GM12872 (cell line): Measurements from ENCODE around the gene RSKR.

Experiments used
- TF ChIP-seq, protein P1 (sequence below): IDR thresholded peaks from 3 replicates; pipeline ENCODE4 v1.5.1; 2011; ENCODE audit warnings: low read depth, mild to moderate bottlenecking, low read length, moderate library complexity; ENCODE audit not compliant: insufficient read depth

RSKR gene

DNA sequence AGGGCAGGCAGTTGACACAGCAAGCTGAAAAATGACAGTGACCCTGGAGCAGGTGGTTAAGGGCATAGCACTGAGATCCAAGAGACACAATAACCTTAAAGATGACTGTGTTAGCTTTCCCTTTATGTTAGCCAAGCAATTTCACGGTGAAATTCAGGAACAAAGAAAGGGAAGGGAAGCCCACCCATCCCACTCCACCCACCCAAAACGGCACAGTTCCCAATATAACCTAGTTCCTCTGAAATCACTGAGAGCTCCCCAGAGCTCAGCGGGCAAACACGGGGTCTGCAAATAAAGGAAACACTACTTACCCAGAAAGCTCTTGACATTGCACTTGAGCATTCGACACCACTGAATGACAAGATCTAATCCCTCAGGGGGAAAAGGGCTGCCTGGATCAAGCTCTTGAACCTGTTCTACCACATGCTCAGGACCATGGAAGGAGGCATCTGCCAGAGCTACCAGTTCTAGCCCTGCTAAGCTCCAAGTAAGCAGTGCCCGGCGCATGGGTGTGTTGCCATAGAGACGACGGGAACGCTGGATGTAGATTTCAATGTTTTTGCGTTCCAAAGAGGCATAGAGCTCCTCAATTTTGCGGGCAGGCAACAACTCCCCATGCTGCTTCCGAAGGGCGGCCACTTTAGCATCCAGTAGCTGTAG is 20.4 kb upstream of the RSKR start:
- TF ChIP-seq, protein P1, sequence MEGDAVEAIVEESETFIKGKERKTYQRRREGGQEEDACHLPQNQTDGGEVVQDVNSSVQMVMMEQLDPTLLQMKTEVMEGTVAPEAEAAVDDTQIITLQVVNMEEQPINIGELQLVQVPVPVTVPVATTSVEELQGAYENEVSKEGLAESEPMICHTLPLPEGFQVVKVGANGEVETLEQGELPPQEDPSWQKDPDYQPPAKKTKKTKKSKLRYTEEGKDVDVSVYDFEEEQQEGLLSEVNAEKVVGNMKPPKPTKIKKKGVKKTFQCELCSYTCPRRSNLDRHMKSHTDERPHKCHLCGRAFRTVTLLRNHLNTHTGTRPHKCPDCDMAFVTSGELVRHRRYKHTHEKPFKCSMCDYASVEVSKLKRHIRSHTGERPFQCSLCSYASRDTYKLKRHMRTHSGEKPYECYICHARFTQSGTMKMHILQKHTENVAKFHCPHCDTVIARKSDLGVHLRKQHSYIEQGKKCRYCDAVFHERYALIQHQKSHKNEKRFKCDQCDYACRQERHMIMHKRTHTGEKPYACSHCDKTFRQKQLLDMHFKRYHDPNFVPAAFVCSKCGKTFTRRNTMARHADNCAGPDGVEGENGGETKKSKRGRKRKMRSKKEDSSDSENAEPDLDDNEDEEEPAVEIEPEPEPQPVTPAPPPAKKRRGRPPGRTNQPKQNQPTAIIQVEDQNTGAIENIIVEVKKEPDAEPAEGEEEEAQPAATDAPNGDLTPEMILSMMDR, result no peak

DNA sequence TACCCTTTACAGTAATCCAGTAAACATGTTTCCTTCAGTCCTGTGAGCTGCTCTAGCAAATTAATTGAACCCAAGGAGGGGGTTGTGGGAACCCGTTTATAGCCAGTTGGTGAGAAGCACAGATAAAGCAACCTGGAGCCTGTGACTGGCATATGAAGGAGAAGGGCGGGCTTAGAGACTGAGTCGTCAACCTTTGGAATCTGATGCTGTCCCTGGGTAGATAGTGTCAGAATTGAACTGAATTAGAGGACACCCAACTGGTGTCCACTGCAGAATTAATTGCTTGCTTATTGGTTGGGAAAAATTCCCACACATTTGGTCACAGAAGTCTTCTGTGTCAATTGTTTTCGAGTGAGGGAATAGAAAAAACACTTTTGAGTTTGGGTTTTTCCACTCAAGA is 12.8 kb upstream of the RSKR start:
- TF ChIP-seq, protein P1, result no peak

DNA sequence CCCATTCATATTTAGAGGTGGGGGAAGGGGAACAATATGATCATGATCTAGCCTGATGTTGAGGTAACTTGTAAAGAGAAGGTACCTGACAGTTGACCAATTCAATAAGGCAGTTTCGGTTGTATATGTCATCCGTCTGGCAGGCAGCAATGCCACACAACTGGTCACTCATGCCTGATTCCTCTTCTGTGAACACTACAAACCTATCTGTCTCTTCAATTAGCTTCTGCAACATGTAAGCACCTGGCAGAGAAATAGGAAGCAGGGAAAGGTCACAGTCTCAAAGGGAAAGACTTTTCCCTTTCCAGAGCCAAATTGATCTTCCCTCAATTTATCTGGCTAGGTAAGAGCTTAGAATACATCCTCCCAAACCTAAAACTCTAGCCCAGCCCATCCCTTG is 10.2 kb upstream of the RSKR start:
- TF ChIP-seq, protein P1, result no peak

DNA sequence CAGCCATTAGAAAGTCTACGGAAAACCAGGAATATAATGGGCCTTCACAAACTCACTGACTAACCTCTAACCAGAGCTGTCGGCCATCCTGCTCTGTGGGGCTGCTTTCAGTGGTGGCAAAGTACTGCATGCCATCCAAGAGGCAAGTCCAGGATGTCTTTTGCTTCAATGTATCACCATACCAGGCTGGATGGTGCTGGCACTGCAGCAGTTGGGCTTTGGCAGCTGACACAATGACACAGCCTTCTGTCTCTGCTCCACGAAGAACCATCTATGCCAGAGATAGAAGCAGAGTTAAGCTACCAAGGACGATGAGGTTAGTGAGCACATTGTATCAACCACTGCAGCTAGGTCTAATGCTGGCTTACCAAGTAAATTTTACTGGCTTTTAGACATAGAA is 9.7 kb upstream of the RSKR start:
- TF ChIP-seq, protein P1, result no peak

DNA sequence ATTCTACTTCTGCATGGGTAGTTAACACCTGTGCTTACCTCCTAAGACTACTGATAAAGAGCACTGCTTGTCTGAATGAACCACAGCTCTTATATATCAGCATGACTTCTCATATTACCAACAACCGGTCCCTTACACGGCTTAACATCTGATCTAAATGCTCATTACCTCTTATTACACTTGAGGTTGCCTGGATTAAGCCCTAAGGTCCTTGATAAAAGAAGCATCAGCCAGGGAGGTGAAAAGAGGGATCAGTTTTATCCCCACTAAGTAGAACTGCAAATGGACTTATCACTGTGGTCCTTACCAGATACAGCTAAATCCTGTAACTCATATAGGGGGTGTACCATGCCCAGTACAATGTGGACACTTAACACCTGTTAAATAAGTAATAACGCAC is 8.2 kb upstream of the RSKR start:
- TF ChIP-seq, protein P1, result no peak

DNA sequence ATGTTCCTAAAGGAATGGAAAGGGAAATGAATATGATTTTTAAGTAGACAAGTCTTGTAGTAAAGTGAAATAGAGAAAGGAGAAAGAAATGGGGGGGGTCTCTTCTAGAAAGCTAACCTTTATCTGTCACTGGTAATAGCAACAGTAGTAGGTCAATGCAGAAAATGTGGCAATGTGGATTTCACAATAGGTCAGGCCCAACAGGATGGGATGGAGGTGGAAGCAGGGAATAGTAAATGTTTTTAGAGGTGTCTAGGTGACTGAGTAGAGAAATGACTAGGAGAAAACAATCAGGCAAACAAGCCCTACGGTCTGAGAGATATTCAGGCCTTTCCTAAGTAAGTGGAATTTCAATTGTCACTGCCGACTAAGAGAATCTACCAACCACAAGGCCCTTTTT is 6.0 kb upstream of the RSKR start:
- TF ChIP-seq, protein P1, result no peak

DNA sequence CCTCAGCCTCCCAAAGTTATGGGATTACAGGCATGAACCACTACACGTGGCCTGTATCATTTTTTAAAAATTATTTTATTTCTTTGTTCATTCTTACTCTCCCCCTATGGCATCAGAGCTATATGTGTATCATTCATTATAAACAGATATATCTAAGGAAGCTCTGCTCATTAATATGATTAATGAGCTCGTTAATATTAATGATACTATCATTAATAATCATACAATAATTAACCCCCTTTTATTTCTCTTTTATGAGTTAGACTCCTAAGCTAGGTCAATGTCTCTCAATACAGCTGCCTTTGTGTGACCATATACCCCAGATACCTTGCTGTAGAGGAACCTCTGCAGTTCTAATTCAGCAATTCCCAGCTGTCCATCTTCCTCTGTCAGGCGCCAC is 4.5 kb upstream of the RSKR start:
- TF ChIP-seq, protein P1, result no peak
